HL-60/S4 treated with retinoic acid at 250 ng/mL for 4 days and 3 days (cell line): Measurements from ENCODE around the gene ZNF574.
"Not testable (repeated sequence)": the region's sequence is repeated elsewhere in the genome, so short reads cannot be mapped to it uniquely, and the experiment has no call there.

Source experiments
- in situ Hi-C: fragments of 300-500 bp; cut with MboI; formaldehyde crosslinking; loops from 2 replicates; pipeline ENCODE4 v1.7.0; 2022; ENCODE audit warnings: low sequenced_read_pairs

Gene ZNF574

GRCh38 chr19:42075616-42076379, at the start of gene ZNF574:
ZNF574 (plus strand) TSS chr19:42076166; CDS start chr19:42078607, 2,441 bp downstream.
- in situ Hi-C loops, result no loop called here

GRCh38 chr19:42028304-42029216, 47.4 kb upstream of the ZNF574 start:
- in situ Hi-C loops, result no loop called here

GRCh38 chr19:42030645-42031440, 45.1 kb upstream of the ZNF574 start:
- in situ Hi-C loops, result no loop called here

- in situ Hi-C loops, result no loop called here
Observed at GRCh38 chr19:42032431-42032830, 43.5 kb upstream of the ZNF574 start.

- in situ Hi-C loops, result no loop called here
Observed at GRCh38 chr19:42033413-42033812, 42.6 kb upstream of the ZNF574 start.

GRCh38 chr19:42034640-42035391, 41.1 kb upstream of the ZNF574 start:
- in situ Hi-C loops, result not testable (repeated sequence)

GRCh38 chr19:42037649-42038048, 38.3 kb upstream of the ZNF574 start:
- in situ Hi-C loops, result no loop called here

- in situ Hi-C loops, result no loop called here
Observed at GRCh38 chr19:42038666-42039065, 37.3 kb upstream of the ZNF574 start.

- in situ Hi-C loops, result no loop called here
Observed at GRCh38 chr19:42040031-42040430, 35.9 kb upstream of the ZNF574 start.

- in situ Hi-C loops, result not testable (repeated sequence)
Observed at GRCh38 chr19:42040491-42040890, 35.5 kb upstream of the ZNF574 start.

- in situ Hi-C loops, result no loop called here
Observed at GRCh38 chr19:42042455-42043170, 33.4 kb upstream of the ZNF574 start.

GRCh38 chr19:42045575-42045974, 30.4 kb upstream of the ZNF574 start:
- in situ Hi-C loops, result no loop called here

- in situ Hi-C loops, result no loop called here
Observed at GRCh38 chr19:42048992-42049391, 27.0 kb upstream of the ZNF574 start.

GRCh38 chr19:42051166-42052115, 24.5 kb upstream of the ZNF574 start:
- in situ Hi-C loops, result no loop called here

GRCh38 chr19:42052241-42052863, 23.6 kb upstream of the ZNF574 start:
- in situ Hi-C loops, result no loop called here

- in situ Hi-C loops, result no loop called here
Observed at GRCh38 chr19:42053037-42053935, 22.7 kb upstream of the ZNF574 start.

- in situ Hi-C loops, result no loop called here
Observed at GRCh38 chr19:42054205-42054604, 21.8 kb upstream of the ZNF574 start.
